Stimulated activated CD4-positive, alpha-beta T cell treated with anti-CD3 and anti-CD28 coated beads, Interleukin-4, amount 100 ng/mL, for 1 hour (primary cell): ENCODE results near the gene EIF3L.

Source experiments
- DNase-seq: peaks from one replicate; pipeline ENCODE4 v3.0.0-alpha.2; 2020

Gene EIF3L

GRCh38 chr22:37930270-37930951 is 81.2 kb downstream of the EIF3L start:
- no peak for DNase-seq

- no peak for DNase-seq
Measured at GRCh38 chr22:37930952-37931440, 81.8 kb downstream of the EIF3L start.

GRCh38 chr22:37931893-37932389 is 82.7 kb downstream of the EIF3L start:
- DNase-seq: no peak

- no peak for DNase-seq
Measured at GRCh38 chr22:37932401-37932800, 83.2 kb downstream of the EIF3L start.

GRCh38 chr22:37932821-37933578 is 83.8 kb downstream of the EIF3L start:
- no peak for DNase-seq

- DNase-seq: peak; percentile 83
Measured at GRCh38 chr22:37933711-37934376, 84.6 kb downstream of the EIF3L start.
